Measurements from ENCODE around the gene LTBP1.
A peak's percentile ranks its signal among the peaks of the same experiment; 100 is the strongest.
"Not testable (repeated sequence)": the region's sequence is repeated elsewhere in the genome, so short reads cannot be mapped to it uniquely, and the experiment has no call there.

The LTBP1 gene, protein sequence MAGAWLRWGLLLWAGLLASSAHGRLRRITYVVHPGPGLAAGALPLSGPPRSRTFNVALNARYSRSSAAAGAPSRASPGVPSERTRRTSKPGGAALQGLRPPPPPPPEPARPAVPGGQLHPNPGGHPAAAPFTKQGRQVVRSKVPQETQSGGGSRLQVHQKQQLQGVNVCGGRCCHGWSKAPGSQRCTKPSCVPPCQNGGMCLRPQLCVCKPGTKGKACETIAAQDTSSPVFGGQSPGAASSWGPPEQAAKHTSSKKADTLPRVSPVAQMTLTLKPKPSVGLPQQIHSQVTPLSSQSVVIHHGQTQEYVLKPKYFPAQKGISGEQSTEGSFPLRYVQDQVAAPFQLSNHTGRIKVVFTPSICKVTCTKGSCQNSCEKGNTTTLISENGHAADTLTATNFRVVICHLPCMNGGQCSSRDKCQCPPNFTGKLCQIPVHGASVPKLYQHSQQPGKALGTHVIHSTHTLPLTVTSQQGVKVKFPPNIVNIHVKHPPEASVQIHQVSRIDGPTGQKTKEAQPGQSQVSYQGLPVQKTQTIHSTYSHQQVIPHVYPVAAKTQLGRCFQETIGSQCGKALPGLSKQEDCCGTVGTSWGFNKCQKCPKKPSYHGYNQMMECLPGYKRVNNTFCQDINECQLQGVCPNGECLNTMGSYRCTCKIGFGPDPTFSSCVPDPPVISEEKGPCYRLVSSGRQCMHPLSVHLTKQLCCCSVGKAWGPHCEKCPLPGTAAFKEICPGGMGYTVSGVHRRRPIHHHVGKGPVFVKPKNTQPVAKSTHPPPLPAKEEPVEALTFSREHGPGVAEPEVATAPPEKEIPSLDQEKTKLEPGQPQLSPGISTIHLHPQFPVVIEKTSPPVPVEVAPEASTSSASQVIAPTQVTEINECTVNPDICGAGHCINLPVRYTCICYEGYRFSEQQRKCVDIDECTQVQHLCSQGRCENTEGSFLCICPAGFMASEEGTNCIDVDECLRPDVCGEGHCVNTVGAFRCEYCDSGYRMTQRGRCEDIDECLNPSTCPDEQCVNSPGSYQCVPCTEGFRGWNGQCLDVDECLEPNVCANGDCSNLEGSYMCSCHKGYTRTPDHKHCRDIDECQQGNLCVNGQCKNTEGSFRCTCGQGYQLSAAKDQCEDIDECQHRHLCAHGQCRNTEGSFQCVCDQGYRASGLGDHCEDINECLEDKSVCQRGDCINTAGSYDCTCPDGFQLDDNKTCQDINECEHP (N-terminal part only)

DNA sequence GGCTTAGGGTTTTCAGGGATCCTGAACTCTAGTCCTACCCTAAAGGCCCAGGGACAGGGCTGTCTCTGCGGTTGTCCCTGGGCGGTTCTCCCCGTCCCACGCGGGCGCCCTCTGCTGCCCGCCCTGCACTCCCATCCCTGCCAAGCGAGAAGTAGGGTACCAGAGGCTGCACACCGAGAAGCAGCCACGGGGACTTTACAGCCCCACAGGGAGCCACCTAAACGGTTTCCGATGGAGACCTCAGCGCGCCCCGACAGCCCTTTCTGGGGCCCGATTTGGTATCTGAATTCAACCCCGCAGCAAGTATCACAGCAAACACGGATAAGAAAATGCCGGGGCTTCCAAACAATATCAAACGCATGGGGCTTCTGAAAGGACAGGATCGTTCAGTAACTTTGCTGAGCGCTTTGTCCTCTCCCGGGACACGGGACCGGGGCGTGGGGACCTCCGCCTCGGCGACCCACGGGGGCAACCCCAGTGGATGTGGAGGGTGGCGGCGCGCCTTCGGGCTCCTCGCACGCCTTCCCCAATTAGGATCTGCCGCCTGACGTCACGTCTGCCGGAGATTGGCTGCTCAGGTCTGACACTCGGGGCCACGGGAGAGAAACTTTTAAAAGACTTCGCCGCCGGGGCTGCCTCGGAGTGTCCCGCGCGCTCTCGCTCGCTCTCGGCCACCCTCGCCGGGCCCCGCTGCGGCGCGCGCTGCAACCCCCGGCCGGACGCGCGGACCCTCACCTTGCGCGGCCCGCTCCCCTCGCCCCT lies at the start of gene LTBP1:
Gene LTBP1 (plus strand): TSS at position 640 of the 762 bp plus-strand sequence. CDS start 372 bp downstream, outside the sequence.
- DNase-seq = peak; percentile 70

DNA sequence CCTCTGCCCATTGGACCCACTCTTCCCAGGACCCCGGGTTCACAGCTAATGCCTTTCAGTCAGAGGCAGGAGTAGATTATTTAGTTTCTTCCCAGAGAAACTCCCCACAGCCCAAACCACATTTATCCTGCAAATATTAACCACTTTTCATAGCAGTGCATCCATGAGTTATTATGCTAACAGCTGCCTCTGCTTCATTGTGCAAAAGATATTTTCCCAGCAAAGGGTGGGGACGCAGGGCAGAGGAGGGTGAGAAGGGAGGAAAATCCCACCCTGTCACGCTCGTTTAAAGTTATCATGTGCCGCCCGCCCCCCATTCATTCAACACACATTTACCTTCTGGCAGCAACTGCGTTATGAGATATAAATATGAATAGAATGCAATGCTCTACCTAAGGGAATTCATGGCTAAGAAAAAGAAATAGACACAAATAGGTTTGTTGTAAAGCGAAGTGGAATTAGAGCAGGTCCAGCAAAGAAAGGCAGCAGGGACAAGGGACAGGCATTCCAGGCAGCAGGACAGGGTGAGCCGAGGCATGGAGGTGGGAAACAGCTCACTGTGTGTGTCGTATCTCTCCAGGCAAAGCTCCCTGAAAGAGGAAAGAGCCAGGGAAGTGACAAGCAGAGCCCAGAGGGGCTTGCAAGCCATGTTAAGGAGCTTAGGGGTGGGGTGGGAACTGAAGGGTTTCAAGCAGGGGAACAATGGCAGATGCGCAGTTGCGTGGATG lies 46.3 kb upstream of the LTBP1 start:
- DNase-seq = no peak

DNA sequence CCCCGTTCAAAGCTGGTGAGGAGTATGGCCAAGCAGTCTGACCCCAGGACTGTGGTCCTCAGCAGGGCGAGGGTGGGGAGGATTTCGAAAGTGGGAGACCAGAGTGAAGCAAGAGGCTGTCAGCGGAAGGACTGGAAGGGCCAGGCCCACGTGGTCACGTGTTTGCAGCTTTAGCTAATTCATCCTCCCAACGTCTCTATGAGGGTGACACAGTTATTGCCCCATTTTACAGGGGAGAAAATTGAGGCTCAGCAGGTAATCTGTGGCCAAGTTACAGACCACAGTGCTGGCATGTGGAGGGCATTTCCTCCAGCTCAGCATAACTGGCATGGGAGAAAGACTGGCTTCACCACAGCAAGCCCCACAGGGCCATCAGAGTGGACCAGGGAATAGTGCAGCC lies 45.4 kb upstream of the LTBP1 start:
- DNase-seq = no peak

DNA sequence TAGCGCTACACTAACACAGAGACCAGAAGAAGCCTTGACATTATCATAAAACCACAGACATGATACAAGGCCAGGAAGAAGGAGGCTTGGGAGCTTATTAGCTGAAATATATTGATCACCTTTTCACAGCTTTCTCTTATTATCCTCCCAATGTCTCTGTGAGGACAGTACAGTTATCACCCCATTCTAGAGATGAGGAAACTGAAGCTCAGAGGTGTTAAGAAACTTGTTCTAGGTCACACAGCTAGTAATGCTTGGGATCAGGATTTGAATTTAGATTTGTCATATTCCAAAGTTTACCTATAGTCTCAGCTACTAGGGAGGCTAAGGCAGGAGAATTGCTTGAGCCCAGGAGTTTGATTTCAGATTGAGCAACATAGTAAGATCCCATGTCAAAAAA lies 44.6 kb upstream of the LTBP1 start:
- no peak for DNase-seq

DNA sequence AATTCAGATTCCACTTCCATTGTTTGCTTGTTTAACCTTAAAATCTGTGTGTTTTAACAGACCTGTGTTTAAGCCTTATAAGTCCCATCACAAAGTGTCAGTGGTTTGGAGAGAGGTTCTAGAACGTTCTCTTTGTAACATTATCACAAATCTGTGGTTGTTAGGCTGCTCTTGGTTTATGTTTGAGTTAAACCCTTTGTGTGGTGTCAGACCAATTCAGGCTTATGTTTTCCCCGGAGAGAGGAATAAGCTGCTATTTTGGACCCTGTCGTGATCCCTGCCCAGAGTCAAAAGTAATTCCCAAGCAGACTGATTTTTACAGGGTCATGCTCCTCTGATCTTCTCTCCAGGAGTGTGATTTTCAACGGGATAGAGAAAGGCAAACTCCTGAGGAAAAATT lies 43.8 kb upstream of the LTBP1 start:
- no peak for DNase-seq

DNA sequence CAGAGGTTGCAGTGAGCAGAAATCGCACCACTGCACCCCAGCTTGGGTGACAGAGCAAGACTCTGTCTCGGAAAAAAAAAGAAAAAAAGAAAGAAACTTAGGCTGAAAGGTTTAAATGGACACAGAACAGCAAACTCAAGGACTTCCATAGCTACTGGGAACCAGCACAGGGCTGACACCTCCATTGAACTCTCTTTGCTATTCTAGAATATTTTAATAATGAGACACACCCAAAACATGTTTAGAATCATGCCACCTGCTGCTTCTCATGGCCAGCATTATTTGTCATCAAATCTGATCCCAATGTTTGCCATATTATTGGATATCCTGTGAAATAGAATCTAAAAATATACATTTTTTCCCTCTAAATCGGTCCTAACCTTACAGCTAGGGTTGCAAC lies 42.7 kb upstream of the LTBP1 start:
- DNase-seq = no peak

DNA sequence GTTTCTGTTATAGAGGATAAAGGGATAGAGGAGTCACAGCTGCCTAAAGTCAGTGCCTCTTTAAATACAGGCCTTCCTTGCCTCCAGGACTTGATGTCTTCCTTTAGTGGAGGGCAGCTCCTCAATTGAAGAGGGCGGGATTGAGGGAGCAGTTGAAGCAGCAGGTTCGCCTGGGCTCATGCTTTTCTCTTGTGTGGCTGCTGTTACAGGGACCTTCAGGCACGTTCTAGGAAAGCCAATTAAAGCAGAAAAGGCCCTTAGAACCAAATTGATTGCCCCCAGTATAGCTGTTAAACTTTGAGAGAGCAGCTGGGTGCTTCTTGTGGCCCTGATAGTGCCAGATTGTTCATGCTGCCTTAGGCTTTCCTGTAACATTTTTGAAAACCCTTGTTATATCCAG lies 42.0 kb upstream of the LTBP1 start:
- DNase-seq = no peak

DNA sequence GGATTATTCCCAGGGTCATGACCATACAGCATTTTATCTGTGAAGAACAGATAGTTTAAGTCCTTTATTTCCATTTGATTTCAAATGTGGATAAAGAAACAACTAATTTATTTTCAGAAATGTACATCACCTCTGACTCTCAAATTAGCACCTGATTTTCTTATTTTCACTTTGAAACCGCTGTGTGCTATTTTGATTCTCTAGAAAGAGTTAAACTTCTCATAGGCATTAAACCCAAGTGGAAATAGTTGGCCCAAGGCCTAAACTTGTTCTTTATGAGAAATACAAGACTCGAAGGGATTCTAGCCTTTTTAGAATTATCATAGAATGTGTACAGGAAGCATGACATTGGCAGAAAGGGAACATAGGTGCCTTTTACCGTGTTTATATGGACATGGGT lies 41.5 kb upstream of the LTBP1 start:
- no peak for DNase-seq

DNA sequence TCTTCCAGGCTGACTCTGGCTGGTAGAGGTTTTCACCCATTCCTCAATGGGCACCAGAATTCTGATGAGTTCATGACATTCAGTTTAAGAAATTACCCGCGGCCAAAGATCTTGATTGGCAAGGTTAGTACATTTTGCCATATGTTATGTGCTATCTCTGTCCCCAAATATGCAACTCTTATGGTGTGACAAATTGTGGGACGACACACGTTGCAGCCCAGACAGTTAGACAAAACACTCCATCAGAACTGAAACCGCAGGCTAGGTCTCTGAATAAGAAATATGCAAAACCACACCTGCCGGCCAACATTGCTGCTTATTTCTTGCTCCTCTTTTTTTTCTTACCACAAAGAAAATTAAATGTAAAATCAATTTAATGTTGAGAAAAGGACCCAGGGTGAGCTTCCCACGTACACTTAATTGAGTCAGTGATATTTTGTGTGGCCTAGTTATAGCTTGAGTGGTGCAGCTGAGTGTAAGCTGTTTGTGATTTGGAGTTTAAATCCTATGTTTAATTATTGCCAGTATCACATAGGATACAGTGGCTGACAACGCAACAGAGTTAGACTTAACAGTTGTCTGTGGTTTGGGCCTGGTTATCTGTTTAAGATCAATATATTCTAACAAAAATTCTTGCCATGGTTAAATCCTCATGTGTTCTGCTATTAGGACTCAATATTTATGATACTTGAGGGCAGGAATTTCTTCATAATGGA lies 35.7 kb upstream of the LTBP1 start:
- no peak for DNase-seq

DNA sequence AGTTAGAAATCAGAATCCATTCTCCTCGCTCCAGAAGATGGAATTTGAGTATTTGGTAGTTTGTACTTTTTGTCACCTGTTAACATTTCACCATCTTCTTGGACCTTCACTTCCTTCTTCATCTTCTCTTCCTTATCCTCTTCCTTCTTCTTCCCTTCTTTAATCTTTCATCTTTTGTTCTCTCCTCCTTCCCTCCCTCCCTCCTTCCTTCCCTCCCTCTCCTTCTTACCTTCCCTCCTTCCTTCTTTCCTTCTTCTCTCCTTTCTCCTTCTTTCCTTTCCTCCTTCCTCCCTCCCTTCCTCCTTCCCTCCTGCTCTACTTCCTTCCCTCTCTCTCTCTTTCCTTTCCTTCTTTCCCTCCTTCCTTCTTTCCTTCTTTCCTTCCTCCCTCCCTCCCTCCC lies 31.1 kb upstream of the LTBP1 start:
- DNase-seq = no peak

DNA sequence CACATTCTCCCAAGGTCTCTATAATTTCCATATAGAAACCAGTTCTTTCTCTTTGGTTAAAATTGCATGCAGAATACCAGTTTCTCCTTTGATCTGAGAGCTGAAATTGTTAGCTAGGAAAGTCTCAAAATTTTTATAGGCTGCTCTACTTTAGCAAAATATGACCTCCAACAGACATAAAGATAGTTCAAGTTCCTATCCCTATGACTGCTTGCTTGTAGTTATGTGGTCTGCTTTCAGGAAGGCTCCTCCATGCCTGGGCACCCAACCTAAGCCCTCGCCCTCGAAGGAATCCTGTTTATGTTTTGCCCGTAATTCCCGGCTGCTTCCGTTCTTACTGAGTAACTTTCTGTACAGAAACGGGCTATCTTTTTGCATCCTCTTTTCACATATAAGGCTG lies 28.0 kb upstream of the LTBP1 start:
- no peak for DNase-seq

DNA sequence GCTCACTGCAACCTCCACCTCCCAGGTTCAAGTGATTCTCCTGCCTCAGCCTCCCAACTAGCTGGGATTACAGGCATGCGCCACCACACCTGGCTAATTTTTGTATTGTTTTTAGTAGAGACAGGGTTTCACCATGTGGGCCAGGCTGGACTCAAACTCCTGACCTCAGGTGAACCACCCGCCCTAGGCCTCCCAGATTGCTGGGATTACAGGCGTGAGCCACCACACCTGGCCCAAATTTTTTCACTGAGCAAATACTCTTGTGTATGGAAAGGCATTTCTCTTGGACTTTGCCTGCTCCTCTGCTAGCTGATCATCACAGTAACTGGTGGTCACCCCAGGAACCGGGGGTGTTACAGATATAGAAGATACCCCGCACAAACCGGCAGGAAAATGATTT lies 26.9 kb upstream of the LTBP1 start:
- not testable (repeated sequence) for DNase-seq

DNA sequence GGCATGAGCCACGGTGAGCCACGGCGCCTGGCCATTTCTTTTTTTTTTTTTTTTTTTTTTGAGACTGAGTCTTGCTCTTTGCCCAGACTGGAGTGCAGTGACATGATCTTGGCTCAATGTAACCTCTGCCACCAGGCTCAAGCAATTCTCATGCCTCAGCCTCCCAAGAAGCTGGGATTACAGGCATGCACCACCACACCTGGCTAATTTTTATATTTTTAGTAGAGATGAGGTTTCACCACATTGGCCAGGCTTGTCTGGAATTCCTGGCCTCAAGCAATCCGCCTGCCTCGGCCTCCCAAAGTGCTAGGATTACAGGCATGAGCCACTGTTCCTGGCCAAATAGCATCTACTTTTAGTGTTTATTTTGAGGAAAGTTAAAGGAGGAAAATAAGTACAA lies 25.3 kb upstream of the LTBP1 start:
- DNase-seq = not testable (repeated sequence)

DNA sequence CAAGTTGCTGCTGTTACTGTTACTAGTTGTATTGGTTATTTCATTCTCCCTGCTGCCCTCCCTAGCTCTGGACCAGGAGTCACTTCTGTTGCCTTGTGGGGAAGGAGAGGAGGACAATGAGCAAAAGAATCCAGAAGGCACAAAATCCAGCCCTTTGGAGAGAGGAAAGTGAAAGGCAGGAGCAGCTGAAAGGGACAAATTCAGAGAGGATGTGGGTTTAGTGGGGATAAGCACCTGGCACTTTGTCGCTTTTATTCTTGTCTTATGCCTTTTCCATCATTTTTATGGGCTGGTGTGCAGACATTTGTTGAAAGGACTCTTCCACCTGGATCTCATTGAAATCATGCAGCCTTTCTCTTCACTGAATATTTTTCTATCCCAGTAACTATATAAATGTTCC lies 24.3 kb upstream of the LTBP1 start:
- no peak for DNase-seq

DNA sequence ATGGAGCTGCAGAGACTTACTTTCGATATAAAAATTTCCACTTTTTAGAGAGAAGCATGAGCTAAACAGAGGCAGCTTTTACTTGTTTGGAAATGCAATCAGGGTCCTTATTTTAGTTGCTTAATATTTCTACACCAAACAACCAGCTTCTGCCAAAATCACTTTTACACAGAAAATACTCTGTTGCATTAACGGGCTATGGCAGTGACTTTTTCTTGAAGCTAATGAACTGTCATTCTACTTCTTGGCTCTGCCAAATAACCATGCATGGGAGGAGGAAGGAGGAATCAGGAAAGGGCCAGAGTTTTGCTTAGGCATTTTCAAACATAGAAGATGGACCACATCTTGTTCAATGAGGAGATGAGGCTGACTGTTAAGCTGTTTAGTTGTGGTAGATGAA lies 23.6 kb upstream of the LTBP1 start:
- no peak for DNase-seq

DNA sequence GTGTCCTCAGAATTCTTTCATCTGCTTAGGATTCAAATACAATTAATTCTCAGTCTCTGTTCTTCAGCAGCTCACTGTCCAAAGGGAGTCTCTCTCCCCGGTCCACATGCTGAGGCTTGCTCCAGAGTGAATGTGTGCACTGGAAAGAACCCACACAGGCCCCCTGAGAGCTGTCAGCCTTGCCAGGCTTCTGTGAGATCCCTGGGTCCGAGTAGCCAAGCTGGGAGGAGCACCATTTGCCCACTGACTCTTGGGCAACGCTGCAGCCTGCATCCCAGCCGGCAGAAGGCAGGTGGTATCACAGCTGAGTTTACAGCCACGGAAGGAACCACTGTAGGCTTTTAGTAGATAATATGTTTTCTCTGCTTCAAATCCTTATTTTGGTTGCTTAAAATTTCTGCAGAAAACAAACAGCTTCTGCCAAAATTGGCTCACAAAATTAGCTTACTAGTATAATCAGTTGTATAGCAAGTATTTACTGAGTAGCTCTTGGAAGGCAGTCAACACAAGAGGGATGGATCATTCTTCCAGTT lies 21.4 kb upstream of the LTBP1 start:
- no peak for DNase-seq

DNA sequence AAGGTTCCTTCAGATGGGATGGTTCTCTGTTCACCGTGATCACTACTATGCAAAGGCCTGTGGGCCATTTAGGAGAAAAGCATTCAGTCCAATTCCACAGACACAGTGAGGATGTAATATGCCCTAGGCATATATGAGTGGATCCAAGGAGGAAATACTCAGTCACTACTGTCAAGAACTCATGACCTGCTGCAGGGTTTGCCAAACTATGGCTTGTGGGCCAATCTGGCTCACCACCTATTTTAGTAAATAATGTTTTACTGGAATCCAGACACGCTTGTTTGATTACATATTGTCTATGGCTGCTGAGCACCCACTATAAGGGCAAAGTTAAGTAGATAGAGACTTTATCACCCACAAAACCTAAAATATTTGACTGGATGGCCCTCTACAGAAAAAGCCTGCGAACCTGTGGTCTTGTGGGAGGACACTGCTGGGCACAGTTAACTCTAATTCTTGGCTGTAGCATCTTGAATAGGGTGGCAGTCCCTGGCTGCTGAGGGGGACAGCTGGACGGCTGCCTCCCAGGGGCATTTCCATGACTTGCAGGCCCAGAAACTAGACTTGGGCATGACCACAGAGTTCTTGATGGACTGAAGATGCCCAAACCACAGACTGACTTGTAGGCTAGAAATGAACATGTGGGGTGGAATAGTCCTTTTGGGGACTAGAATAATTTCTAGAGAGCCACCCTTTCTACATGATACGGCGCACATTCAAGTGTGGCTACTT lies 20.6 kb upstream of the LTBP1 start:
- no peak for DNase-seq

DNA sequence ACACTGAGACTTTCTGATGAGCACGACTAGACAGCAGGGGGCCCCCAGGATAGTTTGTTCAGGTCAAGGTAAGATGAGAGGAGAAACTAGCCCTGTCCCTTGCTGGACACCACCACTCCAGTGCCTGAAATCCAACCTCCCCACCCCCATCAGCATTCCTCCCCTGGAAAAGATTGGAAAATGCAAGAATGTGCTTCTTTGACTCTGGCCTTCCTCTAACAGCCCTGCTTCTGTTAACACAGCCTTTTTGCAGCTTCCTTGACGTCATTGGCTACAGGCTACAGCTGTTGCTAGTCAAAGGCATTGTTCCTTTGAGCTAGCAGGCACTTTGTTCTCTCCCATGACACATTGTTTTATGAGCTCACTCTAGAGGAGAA lies 20.1 kb upstream of the LTBP1 start:
- no peak for DNase-seq

DNA sequence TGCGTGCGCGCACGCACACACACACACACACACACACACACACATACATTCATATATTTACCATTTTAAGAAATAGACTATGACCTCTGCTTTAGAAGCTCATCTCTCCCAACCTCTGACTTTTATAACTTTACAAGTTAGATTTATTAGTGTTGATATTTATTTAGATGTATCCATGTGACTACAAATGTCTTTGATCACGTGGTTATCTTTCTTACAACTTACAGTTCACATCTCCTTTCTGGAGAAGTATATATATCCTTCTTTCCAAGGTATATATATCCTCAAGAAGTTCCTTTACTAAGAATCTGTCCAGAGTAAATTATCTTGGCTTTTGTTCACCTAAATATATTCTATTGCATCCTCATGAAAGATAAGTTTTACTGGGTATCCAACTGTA lies 16.3 kb upstream of the LTBP1 start:
- no peak for DNase-seq

DNA sequence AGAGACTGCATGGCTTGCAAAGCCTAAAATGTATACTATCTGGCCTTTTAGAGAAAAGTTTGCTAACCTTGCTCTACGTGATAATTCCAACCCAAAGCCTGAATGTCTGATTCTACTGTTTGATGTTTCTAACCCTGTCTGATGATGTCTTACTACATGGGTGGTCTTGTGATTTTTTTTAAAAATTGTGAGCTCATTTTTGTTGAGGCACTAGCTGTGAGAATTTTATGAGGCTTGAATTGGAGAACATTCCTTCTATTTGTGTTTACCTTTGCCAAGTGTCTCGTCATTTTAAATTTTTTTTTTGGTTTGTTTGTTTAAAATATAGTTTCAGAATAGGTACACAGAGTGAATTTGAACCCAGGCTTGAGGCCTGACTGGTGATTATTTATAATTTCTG lies 15.2 kb upstream of the LTBP1 start:
- DNase-seq = no peak
